ENCODE measurements around the gene ATG3.

- TF ChIP-seq CTCF (IDR thresholded peaks at IDR 0.05), result no peak
- TF ChIP-seq POLR2A (IDR thresholded peaks at IDR 0.05), result no peak
These were observed 21.7 kb downstream of the ATG3 start for GRCh38 chr3:112539825-112540650.
